Gastroesophageal sphincter (tissue), 4 donors: Measurements from ENCODE around the gene APBA2. TPM values are rescaled to one million over a fixed set of nuclear protein-coding genes. Genes with fewer than 3 reads are reported as not detected.

Experiments
- ATAC-seq: fragments of 150-250 bp; one replicate; pipeline ENCODE4 v1.9.1; 2016; ENCODE audit warnings: mild to moderate bottlenecking, moderate library complexity
- H3K27ac ChIP-seq, 4 donors: fragments of 200-600 bp; sonication (generic) in 3 of 4; 1 replicate in 3 of 4; 2 replicates in 1 of 4; pipeline ENCODE4 v1.5.1; 2016 to 2019
- H3K27me3 ChIP-seq: fragments of 200-600 bp; sonication (generic); one replicate; pipeline ENCODE4 v1.5.1; 2019
- H3K36me3 ChIP-seq, 2 donors: fragments of 200-600 bp; sonication (generic); one replicate each; pipeline ENCODE4 v1.5.1; 2019; ENCODE audit warnings: control low read depth in 1 of 2
- H3K4me1 ChIP-seq, 3 donors: fragments of 200-600 bp; sonication (generic); 1 replicate in 2 of 3; 2 replicates in 1 of 3; pipeline ENCODE4 v1.5.1; 2016 to 2019; ENCODE audit warnings: control low read depth in 2 of 3
- H3K4me3 ChIP-seq, 2 donors: fragments of 200-600 bp; sonication (generic); one replicate each; pipeline ENCODE4 v1.5.1; 2019; ENCODE audit warnings: mild to moderate bottlenecking in 1 of 2, moderate library complexity in 1 of 2
- H3K9me3 ChIP-seq, 3 donors: fragments of 200-600 bp; sonication (generic); one replicate each; pipeline ENCODE4 v1.5.1; 2017 to 2019; ENCODE audit warnings: control low read depth in 2 of 3
- CTCF ChIP-seq, 4 experiments: fragments of 200-600 bp in 2 of 4; fragments of 450-650 bp in 2 of 4; sonication (generic) in 1 of 4; IDR thresholded peaks; one replicate each; pipeline ENCODE4 v1.5.1; 2017 to 2019; ENCODE audit warnings: antibody characterized with exemption in 4 of 4, mild to moderate bottlenecking in 2 of 4, moderate library complexity in 2 of 4
- EP300 ChIP-seq: sonication (generic); formaldehyde crosslinking; IDR thresholded peaks from one replicate; pipeline ENCODE4 v1.6.1; 2017; ENCODE audit warnings: antibody characterized with exemption, mild to moderate bottlenecking
- POLR2A ChIP-seq, 2 donors: fragments of 450-650 bp; IDR thresholded peaks; one replicate each; pipeline ENCODE4 v1.6.1; 2017; ENCODE audit warnings: antibody characterized with exemption in 2 of 2, mild to moderate bottlenecking in 2 of 2, moderate library complexity in 1 of 2
- POLR2AphosphoS5 ChIP-seq: sonication (generic); formaldehyde crosslinking; IDR thresholded peaks from one replicate; pipeline ENCODE4 v1.6.1; 2017; ENCODE audit warnings: antibody characterized with exemption
- WGBS, 2 donors: methylation state at CpG; one replicate each; pipeline ENCODE4 v1.1.5; 2018; ENCODE audit warnings: low coverage in 1 of 2; 5-methylcytosine and 5-hydroxymethylcytosine counted together
- total RNA-seq, 4 donors: library from RNA; depleted of rRNA; stranded (reverse); fragments of >200 nt; gene quantifications; one replicate each; pipeline ENCODE4 v1.1.0, GENCODE V29; 2016

APBA2 gene
- total RNA-seq, 4 donors from 2014 or later = 3.1 to 14.9 (median 4.2) TPM

GRCh38 chr15:28917791-28918140 lies 32.0 kb downstream of the APBA2 start:
- H3K4me3 ChIP-seq = no peak overlapping the region
- H3K9me3 ChIP-seq = no peaks in the 10 kb centered on the region
- no peaks in the 10 kb centered on the region for H3K4me1 ChIP-seq
- TF ChIP-seq CTCF (IDR thresholded peaks at IDR 0.05) = no peak
- no peak for TF ChIP-seq POLR2AphosphoS5
- TF ChIP-seq EP300 = no peak
- no peak for TF ChIP-seq POLR2A (IDR thresholded peaks at IDR 0.05)
- H3K36me3 ChIP-seq = no peaks in the 10 kb centered on the region
- H3K27me3 ChIP-seq = no peaks in the 10 kb centered on the region
- WGBS, 2 donors = 80 to 100% methylated on average over 3 of the region's 9 CpGs
- no peak overlapping the region for H3K27ac ChIP-seq
- no peak for ATAC-seq

- 60 to 70% methylated on average over 2 to 10 of the region's 41 CpGs for WGBS, 2 donors
- ATAC-seq = no peak
- no peaks in the 10 kb centered on the region for H3K9me3 ChIP-seq
- H3K27me3 ChIP-seq = no peaks in the 10 kb centered on the region
- H3K4me1 ChIP-seq = no peaks in the 10 kb centered on the region
- TF ChIP-seq POLR2A (IDR thresholded peaks at IDR 0.05) (no peak), EP300 (no peak), POLR2AphosphoS5 (no peak), CTCF (IDR thresholded peaks at IDR 0.05) (peak in 1 of 4 experiments; percentile 19)
- no peak overlapping the region for H3K27ac ChIP-seq
- no peaks in the 10 kb centered on the region for H3K36me3 ChIP-seq
- H3K4me3 ChIP-seq = no peak overlapping the region
These were observed 32.6 kb downstream of the APBA2 start for GRCh38 chr15:28918141-28918983.

GRCh38 chr15:28919201-28919635 lies 33.4 kb downstream of the APBA2 start:
- no peak for ATAC-seq
- H3K4me1 ChIP-seq = no peaks in the 10 kb centered on the region
- no peaks in the 10 kb centered on the region for H3K27me3 ChIP-seq
- H3K4me3 ChIP-seq = no peak overlapping the region
- WGBS, 2 donors = no CpG with 5 or more reads among the region's 17 CpGs
- no peaks in the 10 kb centered on the region for H3K36me3 ChIP-seq
- no peak for TF ChIP-seq POLR2AphosphoS5
- TF ChIP-seq CTCF (IDR thresholded peaks at IDR 0.05) = no peak
- no peak for TF ChIP-seq EP300
- no peak for TF ChIP-seq POLR2A (IDR thresholded peaks at IDR 0.05)
- no peaks in the 10 kb centered on the region for H3K9me3 ChIP-seq
- no peak overlapping the region for H3K27ac ChIP-seq

- no peaks in the 10 kb centered on the region for H3K27me3 ChIP-seq
- 33 to 77% methylated on average over 1 to 7 of the region's 13 CpGs for WGBS, 2 donors
- no peak for TF ChIP-seq POLR2A (IDR thresholded peaks at IDR 0.05)
- no peak for TF ChIP-seq CTCF (IDR thresholded peaks at IDR 0.05)
- no peaks in the 10 kb centered on the region for H3K4me1 ChIP-seq
- no peak for ATAC-seq
- no peak overlapping the region for H3K27ac ChIP-seq
- no peaks in the 10 kb centered on the region for H3K36me3 ChIP-seq
- H3K9me3 ChIP-seq = no peaks in the 10 kb centered on the region
- H3K4me3 ChIP-seq = no peak overlapping the region
These were observed 34.2 kb downstream of the APBA2 start for GRCh38 chr15:28919679-28920655.
